ENCODE data around the gene LRRFIP1. TPM values are rescaled to one million over a fixed set of nuclear protein-coding genes. Genes with fewer than 3 reads are reported as not detected.

Gene LRRFIP1
- total and polyA plus RNA-seq, 2 of the 13 experiments (the other 11 are each of a cell fraction or from before 2014, with no cell fraction given) = 15.9 to 40.5 TPM

GRCh38 chr2:237614151-237614720 lies 13.2 kb upstream of the LRRFIP1 start (continued):
- TF ChIP-seq DBP (CRISPR knock-in tag; IDR thresholded peaks at IDR 0.05; ENCODE audit: not compliant biosample characterization) (no peak), ZNF296 (CRISPR knock-in tag; conservative IDR thresholded peaks at IDR 0.05) (no peak; the same call in 1 of the 2 replicates), ZNF605 (CRISPR knock-in tag; IDR thresholded peaks at IDR 0.05) (peak; percentile 95), AKAP8 (CRISPR knock-in tag; IDR thresholded peaks at IDR 0.05) (peak; percentile 94; the same call in 1 of the 2 replicates), TEF (CRISPR knock-in tag; IDR thresholded peaks at IDR 0.05) (no peak; the same call in 1 of the 2 replicates), GABPB1 (CRISPR knock-in tag; IDR thresholded peaks at IDR 0.05) (peak; percentile 62), ZNF354B (CRISPR knock-in tag; IDR thresholded peaks at IDR 0.05) (no peak), CCDC6 (CRISPR knock-in tag; IDR thresholded peaks at IDR 0.05) (0 out of 2 replicates have a peak, but pooled peaks have one; percentile 86), ZNF335 (CRISPR knock-in tag; IDR thresholded peaks at IDR 0.05) (no peak), ZNF570 (CRISPR knock-in tag; IDR thresholded peaks at IDR 0.05; ENCODE audit: borderline replicate concordance) (no peak; the same call in 1 of the 2 replicates), ZNF574 (CRISPR knock-in tag; IDR thresholded peaks at IDR 0.05) (peak; percentile 83), SKIL (CRISPR knock-in tag; IDR thresholded peaks at IDR 0.05; ENCODE audit: borderline replicate concordance) (peak; percentile 99), ZNF616 (CRISPR knock-in tag; IDR thresholded peaks at IDR 0.05; ENCODE audit: low read depth) (no peak), GTF2F1 (IDR thresholded peaks at IDR 0.05; ENCODE audit: low read length) (no peak), PPARG (CRISPR knock-in tag; conservative IDR thresholded peaks at IDR 0.05) (peak; percentile 92), HINFP (CRISPR knock-in tag; IDR thresholded peaks at IDR 0.05; ENCODE audit: low read depth) (peak; percentile 36; the same call in 1 of the 2 replicates), HMGXB4 (CRISPR knock-in tag; IDR thresholded peaks at IDR 0.05; ENCODE audit: borderline replicate concordance in 1 of 2, low read depth in 1 of 2) (peak; percentile 46 to 89), ZNF660 (CRISPR knock-in tag; IDR thresholded peaks at IDR 0.05; ENCODE audit: borderline replicate concordance, low read depth) (no peak), ZNF234 (CRISPR knock-in tag; conservative IDR thresholded peaks at IDR 0.05) (no peak)

Data from HepG2 (cell line).